Measurements from ENCODE around the gene KRT85. TPM values are rescaled to one million over a fixed set of nuclear protein-coding genes. Genes with fewer than 3 reads are reported as not detected.

KRT85 gene
- total and polyA plus RNA-seq, 2 donors (not counting 1 experiment from before 2014, with no cell fraction given): not detected

GRCh38 chr12:52338241-52338960 lies 28.9 kb downstream of the KRT85 start:
- no peak overlapping the region for H3K9ac ChIP-seq (ENCODE audit: low read length)
- ChIA-PET POLR2A (no interaction called here), CTCF (interaction anchor here (1.2 kb wide), 1 partner anchor 19 kb away, joined by 3 read pairs; no protein-coding TSS in a partner anchor)
- intact Hi-C loops (cut with micrococcal nuclease): no loop called here
- H3K27ac Mint-ChIP-seq: no peak overlapping the region
- no peak overlapping the region for H3K4me2 ChIP-seq (replicated peaks; ENCODE audit: low read depth, low read length, poor library complexity, severe bottlenecking)
- H4K20me1 ChIP-seq (ENCODE audit: control insufficient read depth, insufficient read depth, low read length, poor library complexity, severe bottlenecking): no peaks in the 10 kb centered on the region
- no peak overlapping the region for H3K4me3 ChIP-seq (ENCODE audit: control extremely low read depth in 1 of 5, extremely low read depth in 1 of 5, insufficient read depth in 1 of 5, low read depth in 2 of 5, low read length in 4 of 5)
- TF ChIP-seq CTCF (IDR thresholded peaks at IDR 0.05): no peak
- no peak for TF ChIP-seq EZH2 (IDR thresholded peaks at IDR 0.05; ENCODE audit: borderline replicate concordance, insufficient read depth, low read depth, low read length, poor library complexity, severe bottlenecking)
- H3K9me3 ChIP-seq (ENCODE audit: control extremely low read depth in 1 of 3, control insufficient read depth in 2 of 3, insufficient read depth in 1 of 3, low read length in 2 of 3): peaks cover 0 to 9% (median 0%) of the 10 kb centered on the region in 3 donors
- WGBS (ENCODE audit: insufficient coverage): 84% methylated on average over 10 of the region's 10 CpGs
- H3K4me1 Mint-ChIP-seq: no peaks in the 10 kb centered on the region
- no peaks in the 10 kb centered on the region for H3K4me1 ChIP-seq (ENCODE audit: control insufficient read depth in 2 of 2, insufficient read depth in 2 of 2, low read length in 2 of 2)
- peaks cover 0 to 8% (median 1%) of the 10 kb centered on the region in 4 experiments for H3K27me3 ChIP-seq (replicated peaks in 1 of 4; ENCODE audit: control extremely low read depth in 1 of 4, control insufficient read depth in 3 of 4, insufficient read depth in 4 of 4, low read length in 3 of 4)
- H3K79me2 ChIP-seq (ENCODE audit: control insufficient read depth, insufficient read depth, low read length): no peaks in the 10 kb centered on the region
- peaks cover 4% of the 10 kb centered on the region for H3K9me3 Mint-ChIP-seq (ENCODE audit: insufficient read depth)
- ATAC-seq (ENCODE audit: low read depth) (no peak), DNase-seq (no peak)
- peaks cover 15% of the 10 kb centered on the region for H3K27me3 Mint-ChIP-seq
- H3K27ac ChIP-seq (ENCODE audit: low read length in 2 of 2): no peak overlapping the region
- no peak overlapping the region for H3K4me3 Mint-ChIP-seq
- no peaks in the 10 kb centered on the region for H3K36me3 ChIP-seq (replicated peaks in 1 of 2; ENCODE audit: control extremely low read depth in 1 of 2, control insufficient read depth in 1 of 2, extremely low read depth in 1 of 2, insufficient read depth in 2 of 2, low read length in 1 of 2)
- no peak overlapping the region for H2AFZ ChIP-seq (ENCODE audit: insufficient read depth, low read depth, low read length, poor library complexity, severe bottlenecking)

- WGBS (ENCODE audit: insufficient coverage): no CpG with 5 or more reads among the region's 1 CpG
- Histone ChIP-seq H2AFZ (ENCODE audit: insufficient read depth, low read depth, low read length, poor library complexity, severe bottlenecking) (no peak overlapping the region), H3K27ac (ENCODE audit: low read length in 2 of 2) (no peak overlapping the region), H3K4me1 (ENCODE audit: control insufficient read depth in 2 of 2, insufficient read depth in 2 of 2, low read length in 2 of 2) (no peaks in the 10 kb centered on the region), H3K4me3 (ENCODE audit: control extremely low read depth in 1 of 5, extremely low read depth in 1 of 5, insufficient read depth in 1 of 5, low read depth in 2 of 5, low read length in 4 of 5) (no peak overlapping the region), H3K79me2 (ENCODE audit: control insufficient read depth, insufficient read depth, low read length) (no peaks in the 10 kb centered on the region), H3K27me3 (replicated peaks in 1 of 4; ENCODE audit: control extremely low read depth in 1 of 4, control insufficient read depth in 3 of 4, insufficient read depth in 4 of 4, low read length in 3 of 4) (peaks cover 0 to 10% (median 1%) of the 10 kb centered on the region in 4 experiments), H3K9ac (ENCODE audit: low read length) (no peak overlapping the region), H3K9me3 (ENCODE audit: control extremely low read depth in 1 of 3, control insufficient read depth in 2 of 3, insufficient read depth in 1 of 3, low read length in 2 of 3) (peaks cover 0 to 8% (median 0%) of the 10 kb centered on the region in 3 donors), H3K4me2 (replicated peaks; ENCODE audit: low read depth, low read length, poor library complexity, severe bottlenecking) (no peak overlapping the region), H4K20me1 (ENCODE audit: control insufficient read depth, insufficient read depth, low read length, poor library complexity, severe bottlenecking) (no peaks in the 10 kb centered on the region), H3K36me3 (replicated peaks in 1 of 2; ENCODE audit: control extremely low read depth in 1 of 2, control insufficient read depth in 1 of 2, extremely low read depth in 1 of 2, insufficient read depth in 2 of 2, low read length in 1 of 2) (no peaks in the 10 kb centered on the region)
- Mint-ChIP-seq H3K27ac (no peak overlapping the region), H3K4me1 (no peaks in the 10 kb centered on the region), H3K4me3 (no peak overlapping the region), H3K27me3 (peaks cover 19% of the 10 kb centered on the region), H3K9me3 (ENCODE audit: insufficient read depth) (peaks cover 4% of the 10 kb centered on the region)
- ChIA-PET CTCF (interaction anchor here (0.6 to 1.4 kb wide), 2 partner anchors 10 to 36 kb away, joined by 3 to 5 read pairs; no protein-coding TSS in a partner anchor), POLR2A (no interaction called here)
- intact Hi-C loops (cut with micrococcal nuclease): no loop called here
- TF ChIP-seq CTCF (IDR thresholded peaks at IDR 0.05) (no peak), EZH2 (IDR thresholded peaks at IDR 0.05; ENCODE audit: borderline replicate concordance, insufficient read depth, low read depth, low read length, poor library complexity, severe bottlenecking) (no peak)
- ATAC-seq (ENCODE audit: low read depth) (no peak), DNase-seq (no peak)
Observed at GRCh38 chr12:52337054-52337453, 30.2 kb downstream of the KRT85 start.

All from B cell (primary cell).